ENCODE data around the gene PRKG1.

- TF ChIP-seq POLR2AphosphoS5 (IDR thresholded peaks at IDR 0.05; ENCODE audit: low read depth): no peak
- TF ChIP-seq, protein P1, sequence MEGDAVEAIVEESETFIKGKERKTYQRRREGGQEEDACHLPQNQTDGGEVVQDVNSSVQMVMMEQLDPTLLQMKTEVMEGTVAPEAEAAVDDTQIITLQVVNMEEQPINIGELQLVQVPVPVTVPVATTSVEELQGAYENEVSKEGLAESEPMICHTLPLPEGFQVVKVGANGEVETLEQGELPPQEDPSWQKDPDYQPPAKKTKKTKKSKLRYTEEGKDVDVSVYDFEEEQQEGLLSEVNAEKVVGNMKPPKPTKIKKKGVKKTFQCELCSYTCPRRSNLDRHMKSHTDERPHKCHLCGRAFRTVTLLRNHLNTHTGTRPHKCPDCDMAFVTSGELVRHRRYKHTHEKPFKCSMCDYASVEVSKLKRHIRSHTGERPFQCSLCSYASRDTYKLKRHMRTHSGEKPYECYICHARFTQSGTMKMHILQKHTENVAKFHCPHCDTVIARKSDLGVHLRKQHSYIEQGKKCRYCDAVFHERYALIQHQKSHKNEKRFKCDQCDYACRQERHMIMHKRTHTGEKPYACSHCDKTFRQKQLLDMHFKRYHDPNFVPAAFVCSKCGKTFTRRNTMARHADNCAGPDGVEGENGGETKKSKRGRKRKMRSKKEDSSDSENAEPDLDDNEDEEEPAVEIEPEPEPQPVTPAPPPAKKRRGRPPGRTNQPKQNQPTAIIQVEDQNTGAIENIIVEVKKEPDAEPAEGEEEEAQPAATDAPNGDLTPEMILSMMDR (IDR thresholded peaks at IDR 0.05; ENCODE audit: insufficient read depth, low read length): no peak
- TF ChIP-seq GABPA (IDR thresholded peaks at IDR 0.05; ENCODE audit: low read depth): no peak
- TF ChIP-seq, protein P2, sequence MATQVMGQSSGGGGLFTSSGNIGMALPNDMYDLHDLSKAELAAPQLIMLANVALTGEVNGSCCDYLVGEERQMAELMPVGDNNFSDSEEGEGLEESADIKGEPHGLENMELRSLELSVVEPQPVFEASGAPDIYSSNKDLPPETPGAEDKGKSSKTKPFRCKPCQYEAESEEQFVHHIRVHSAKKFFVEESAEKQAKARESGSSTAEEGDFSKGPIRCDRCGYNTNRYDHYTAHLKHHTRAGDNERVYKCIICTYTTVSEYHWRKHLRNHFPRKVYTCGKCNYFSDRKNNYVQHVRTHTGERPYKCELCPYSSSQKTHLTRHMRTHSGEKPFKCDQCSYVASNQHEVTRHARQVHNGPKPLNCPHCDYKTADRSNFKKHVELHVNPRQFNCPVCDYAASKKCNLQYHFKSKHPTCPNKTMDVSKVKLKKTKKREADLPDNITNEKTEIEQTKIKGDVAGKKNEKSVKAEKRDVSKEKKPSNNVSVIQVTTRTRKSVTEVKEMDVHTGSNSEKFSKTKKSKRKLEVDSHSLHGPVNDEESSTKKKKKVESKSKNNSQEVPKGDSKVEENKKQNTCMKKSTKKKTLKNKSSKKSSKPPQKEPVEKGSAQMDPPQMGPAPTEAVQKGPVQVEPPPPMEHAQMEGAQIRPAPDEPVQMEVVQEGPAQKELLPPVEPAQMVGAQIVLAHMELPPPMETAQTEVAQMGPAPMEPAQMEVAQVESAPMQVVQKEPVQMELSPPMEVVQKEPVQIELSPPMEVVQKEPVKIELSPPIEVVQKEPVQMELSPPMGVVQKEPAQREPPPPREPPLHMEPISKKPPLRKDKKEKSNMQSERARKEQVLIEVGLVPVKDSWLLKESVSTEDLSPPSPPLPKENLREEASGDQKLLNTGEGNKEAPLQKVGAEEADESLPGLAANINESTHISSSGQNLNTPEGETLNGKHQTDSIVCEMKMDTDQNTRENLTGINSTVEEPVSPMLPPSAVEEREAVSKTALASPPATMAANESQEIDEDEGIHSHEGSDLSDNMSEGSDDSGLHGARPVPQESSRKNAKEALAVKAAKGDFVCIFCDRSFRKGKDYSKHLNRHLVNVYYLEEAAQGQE (IDR thresholded peaks at IDR 0.05; ENCODE audit: insufficient replicate concordance, low read depth): no peak
- no peak for TF ChIP-seq SPI1 (IDR thresholded peaks at IDR 0.05; ENCODE audit: borderline replicate concordance, low read depth)
These were observed 611.5 kb downstream of the PRKG1 start for GRCh38 chr10:51685768-51686167.

Measured in HL-60 (cell line).